Common myeloid progenitor, CD34-positive (primary cell): ENCODE measurements around the gene PROSER2.

Source experiments
- CTCF ChIA-PET: fragments of 350-600 bp; sonication (Branson Sonifier 250); formaldehyde crosslinking; loops from one replicate; lab custom pipeline; 2021; ENCODE audit warnings: antibody characterized with exemption; lab: Charles Lee
- POLR2A ChIA-PET: fragments of 350-600 bp; sonication (Branson Sonifier 250); formaldehyde crosslinking; loops from one replicate; lab custom pipeline; 2021; ENCODE audit warnings: antibody characterized with exemption; lab: Charles Lee
- DNase-seq, 3 donors: peaks; one replicate each; pipeline versions ENCODE4 v3.0.0 to v3.0.0-alpha.2; 2013
- H3K27ac ChIP-seq, 2 experiments: 1 replicate in 1 of 2; 2 replicates in 1 of 2; pipeline ENCODE4 v1.7.0; 2013; ENCODE audit warnings: inconsistent platforms in 2 of 2, low read length in 2 of 2, mild to moderate bottlenecking in 2 of 2, low read depth in 1 of 2, moderate library complexity in 1 of 2; ENCODE audit not compliant: severe bottlenecking in 2 of 2, insufficient read depth in 1 of 2, poor library complexity in 1 of 2
- H3K27me3 ChIP-seq, 5 experiments: replicated peaks in 2 of 5; 1 replicate in 3 of 5; 2 replicates in 2 of 5; pipeline versions ENCODE4 v1.6.1 to v1.7.0; 2013; ENCODE audit warnings: low read length in 4 of 5, mild to moderate bottlenecking in 2 of 5, moderate library complexity in 2 of 5, inconsistent platforms in 1 of 5; ENCODE audit not compliant: insufficient read depth in 5 of 5, control insufficient read depth in 4 of 5
- H3K36me3 ChIP-seq, 4 experiments: 1 replicate in 2 of 4; 2 replicates in 2 of 4; pipeline versions ENCODE4 v1.6.1 to v1.7.0; 2013; ENCODE audit warnings: low read length in 3 of 4, control low read depth in 1 of 4, mild to moderate bottlenecking in 1 of 4; ENCODE audit not compliant: control insufficient read depth in 4 of 4, insufficient read depth in 4 of 4
- H3K4me1 ChIP-seq, 4 experiments: 1 replicate in 3 of 4; 2 replicates in 1 of 4; pipeline versions ENCODE4 v1.6.1 to v1.7.1; 2013; ENCODE audit warnings: low read length in 3 of 4, mild to moderate bottlenecking in 3 of 4, control low read depth in 1 of 4, inconsistent platforms in 1 of 4, moderate library complexity in 1 of 4; ENCODE audit not compliant: control insufficient read depth in 4 of 4, insufficient read depth in 4 of 4; ENCODE audit errors: control extremely low read depth in 1 of 4
- H3K4me3 ChIP-seq, 7 experiments: 1 replicate in 4 of 7; 2 replicates in 3 of 7; pipeline versions ENCODE4 v1.5.1 to v1.7.0; 2013; ENCODE audit warnings: mild to moderate bottlenecking in 7 of 7, low read length in 6 of 7, moderate library complexity in 6 of 7, inconsistent platforms in 2 of 7, low read depth in 2 of 7, control low read depth in 1 of 7; ENCODE audit not compliant: insufficient read depth in 4 of 7, control insufficient read depth in 1 of 7; ENCODE audit errors: extremely low read depth in 1 of 7
- H3K9me3 ChIP-seq, 5 experiments: 1 replicate in 4 of 5; 2 replicates in 1 of 5; pipeline versions ENCODE4 v1.6.1 to v1.7.1; 2013; ENCODE audit warnings: low read length in 4 of 5, mild to moderate bottlenecking in 2 of 5, inconsistent platforms in 1 of 5, low read depth in 1 of 5, moderate library complexity in 1 of 5; ENCODE audit not compliant: control insufficient read depth in 4 of 5, insufficient read depth in 2 of 5; ENCODE audit errors: control extremely low read depth in 1 of 5
- WGBS: methylation state at CpG from one replicate; pipeline ENCODE4 v1.1.5; 2013; ENCODE audit not compliant: insufficient coverage; 5-methylcytosine and 5-hydroxymethylcytosine counted together

Gene PROSER2

DNA sequence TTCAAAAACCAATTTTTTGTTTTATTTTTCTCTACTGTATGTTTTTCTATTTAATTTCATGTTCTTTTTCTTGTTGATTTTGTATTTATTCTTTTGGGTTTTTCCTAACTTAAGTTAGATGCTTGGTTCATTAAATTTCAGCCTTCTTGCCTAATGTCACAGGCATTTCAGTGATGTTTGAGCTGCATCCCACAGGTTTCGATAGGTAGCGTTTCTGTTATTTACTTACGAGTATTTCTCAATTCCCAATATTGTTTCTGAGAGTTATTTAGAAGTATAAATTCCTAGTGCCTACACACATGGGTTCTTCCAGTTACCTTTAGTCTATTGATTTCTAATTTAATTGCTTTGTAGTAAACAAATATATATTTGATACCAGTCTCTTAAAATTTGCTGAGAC is 18.2 kb downstream of the PROSER2 start:
- POLR2A ChIA-PET = no interaction called here
- Histone ChIP-seq H3K36me3 (no peaks in the 10 kb centered on the region), H3K4me1 (peaks cover 0 to 5% (median 2%) of the 10 kb centered on the region in 4 experiments), H3K4me3 (no peak overlapping the region), H3K27me3 (no peaks in the 10 kb centered on the region), H3K9me3 (no peaks in the 10 kb centered on the region), H3K27ac (no peak overlapping the region)
- no CpG with 5 or more reads among the region's 3 CpGs for WGBS
- CTCF ChIA-PET = interaction anchor here (1.3 to 1.8 kb wide), 3 partner anchors 11 to 44 kb away, joined by 3 to 4 read pairs (median 3); no protein-coding TSS in a partner anchor
- no peak for DNase-seq

DNA sequence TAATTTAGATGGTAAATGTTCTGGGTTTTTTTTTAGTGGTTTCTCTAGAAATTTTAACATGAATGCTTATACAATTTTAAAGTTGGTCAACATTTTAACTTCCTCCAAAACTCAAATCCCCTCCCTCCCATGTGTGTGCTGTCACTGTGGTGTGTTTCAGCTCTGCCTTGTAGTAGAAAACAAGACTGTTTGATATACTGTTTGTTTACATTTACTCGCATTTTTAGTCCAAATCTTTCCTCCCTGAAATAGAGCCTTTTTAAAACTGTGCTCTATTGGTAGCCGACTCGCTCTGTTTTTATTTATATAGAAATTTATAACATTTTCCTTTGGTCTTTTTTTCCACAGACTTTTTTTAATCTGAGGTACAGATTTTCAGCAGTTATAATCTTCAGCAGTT is 19.3 kb downstream of the PROSER2 start:
- no peaks in the 10 kb centered on the region for H3K27me3 ChIP-seq
- no peak overlapping the region for H3K4me3 ChIP-seq
- no peaks in the 10 kb centered on the region for H3K36me3 ChIP-seq
- no peaks in the 10 kb centered on the region for H3K9me3 ChIP-seq
- peaks cover 0 to 5% (median 0%) of the 10 kb centered on the region in 4 experiments for H3K4me1 ChIP-seq
- POLR2A ChIA-PET = no interaction called here
- peak in 2 of 3 donors; percentile 35 to 50 for DNase-seq
- no CpG with 5 or more reads among the region's 3 CpGs for WGBS
- CTCF ChIA-PET = interaction anchor here (1.8 kb wide), 1 partner anchor 12 kb away, joined by 4 read pairs; no protein-coding TSS in a partner anchor
- no peak overlapping the region for H3K27ac ChIP-seq

DNA sequence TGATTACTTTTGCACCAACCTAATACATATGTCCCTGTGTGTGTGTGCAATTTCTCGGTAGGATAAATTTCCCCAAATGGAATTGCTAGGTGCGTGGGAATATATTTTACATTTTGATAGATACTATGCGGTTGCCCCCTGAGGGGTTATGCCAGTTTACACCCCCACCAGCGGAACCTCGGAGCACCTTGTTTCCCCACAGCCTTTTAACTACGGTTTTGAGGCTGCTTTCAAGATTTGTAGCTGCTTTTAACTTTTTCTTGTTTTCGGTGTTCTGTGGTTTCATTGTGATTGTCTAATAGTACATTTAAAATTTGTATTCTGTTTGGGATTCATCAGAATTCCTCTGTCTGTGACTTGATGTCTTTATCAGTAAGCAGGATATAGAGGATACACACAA is 22.0 kb downstream of the PROSER2 start:
- 100% methylated on average over 1 of the region's 7 CpGs for WGBS
- CTCF ChIA-PET = interaction anchor here (1.4 to 2.2 kb wide), 2 partner anchors 23 kb away, joined by 5 to 7 read pairs; no protein-coding TSS in a partner anchor
- POLR2A ChIA-PET = interaction anchor here (0.7 kb wide), 1 partner anchor 108 kb away, joined by 3 read pairs; no protein-coding TSS in a partner anchor
- Histone ChIP-seq H3K9me3 (no peaks in the 10 kb centered on the region), H3K4me1 (peaks cover 0 to 3% (median 0%) of the 10 kb centered on the region in 4 experiments), H3K36me3 (peaks cover 0 to 12% (median 1%) of the 10 kb centered on the region in 4 experiments), H3K4me3 (no peak overlapping the region), H3K27me3 (no peaks in the 10 kb centered on the region), H3K27ac (no peak overlapping the region)
- DNase-seq = no peak

DNA sequence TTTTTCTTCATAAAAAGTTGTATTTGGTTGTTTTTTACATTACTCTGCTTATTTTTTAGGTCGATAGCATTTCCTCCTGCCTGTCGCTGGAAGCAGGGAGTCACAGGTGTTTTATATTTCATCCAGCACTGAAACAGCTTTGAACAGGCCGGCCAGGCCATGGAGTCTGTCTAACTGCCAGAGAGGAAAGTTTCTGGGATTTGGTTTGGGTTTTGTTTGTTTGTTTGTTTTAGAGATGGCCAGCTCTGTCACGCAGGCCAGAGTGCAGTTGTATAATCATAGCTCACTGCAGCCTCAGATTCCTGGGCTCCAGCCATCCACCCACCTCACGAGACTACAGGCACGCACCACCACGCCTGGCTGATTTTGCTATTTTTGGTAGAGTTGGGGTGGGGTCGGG is 23.4 kb downstream of the PROSER2 start:
- POLR2A ChIA-PET = no interaction called here
- Histone ChIP-seq H3K4me3 (no peak overlapping the region), H3K36me3 (peaks cover 0 to 24% (median 3%) of the 10 kb centered on the region in 4 experiments), H3K4me1 (peaks cover 0 to 3% (median 0%) of the 10 kb centered on the region in 4 experiments), H3K27ac (no peak overlapping the region), H3K9me3 (no peaks in the 10 kb centered on the region), H3K27me3 (no peaks in the 10 kb centered on the region)
- CTCF ChIA-PET = interaction anchor here (0.6 to 1.4 kb wide), 3 partner anchors 21 to 50 kb away, joined by 3 to 5 read pairs (median 3); no protein-coding TSS in a partner anchor
- WGBS = 100% methylated on average over 3 of the region's 8 CpGs
- no peak for DNase-seq

DNA sequence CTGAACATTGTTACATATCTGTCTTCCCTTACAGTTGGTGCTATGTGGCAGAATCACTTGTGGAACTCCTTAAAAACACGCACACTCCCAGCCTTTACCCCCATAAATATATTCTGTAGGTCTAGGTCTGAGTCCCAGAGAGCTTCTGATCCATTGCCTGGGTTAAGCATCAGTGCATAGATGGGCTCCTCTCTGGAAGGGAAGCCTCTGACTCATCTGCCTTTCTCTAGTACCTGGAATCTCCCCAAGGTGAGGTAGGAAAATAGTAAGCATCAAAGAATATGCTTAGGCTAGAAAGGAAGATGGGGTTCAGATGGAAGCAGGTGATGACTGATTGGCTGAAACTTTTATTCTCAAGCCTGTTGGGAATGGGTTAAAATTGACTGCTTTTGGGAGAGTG is 26.1 kb downstream of the PROSER2 start:
- Histone ChIP-seq H3K36me3 (peaks cover 4 to 44% (median 22%) of the 10 kb centered on the region in 4 experiments), H3K4me1 (no peaks in the 10 kb centered on the region), H3K27me3 (no peaks in the 10 kb centered on the region), H3K4me3 (no peak overlapping the region), H3K27ac (no peak overlapping the region), H3K9me3 (no peaks in the 10 kb centered on the region)
- WGBS = no CpG with 5 or more reads among the region's 1 CpG
- no peak for DNase-seq
- ChIA-PET POLR2A (no interaction called here), CTCF (interaction anchor here (1.8 to 2.5 kb wide), 2 partner anchors 14 to 19 kb away, joined by 4 to 5 read pairs; no protein-coding TSS in a partner anchor)

DNA sequence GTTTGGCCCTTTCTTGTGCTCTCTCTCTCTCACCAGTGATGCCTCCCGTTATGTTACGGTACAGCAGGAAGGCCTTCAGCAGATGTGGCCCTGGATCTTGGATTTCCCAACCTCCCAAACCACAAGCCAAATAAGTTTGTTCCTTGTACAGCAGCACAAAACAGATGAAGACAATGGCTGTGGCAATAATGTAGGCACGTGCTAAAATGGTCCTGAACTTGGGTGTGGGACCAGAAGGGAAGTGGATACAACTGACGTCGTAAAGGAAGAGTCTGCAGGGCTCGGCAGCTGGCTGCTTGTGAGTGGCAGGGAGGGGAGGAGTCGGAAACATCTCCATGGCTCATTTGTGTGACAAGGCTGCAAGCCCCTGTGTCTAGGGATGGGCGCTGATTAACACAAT is 26.8 kb downstream of the PROSER2 start:
- CTCF ChIA-PET = interaction anchor here (1.8 to 2.5 kb wide), 2 partner anchors 14 to 20 kb away, joined by 4 to 5 read pairs; no protein-coding TSS in a partner anchor

DNA sequence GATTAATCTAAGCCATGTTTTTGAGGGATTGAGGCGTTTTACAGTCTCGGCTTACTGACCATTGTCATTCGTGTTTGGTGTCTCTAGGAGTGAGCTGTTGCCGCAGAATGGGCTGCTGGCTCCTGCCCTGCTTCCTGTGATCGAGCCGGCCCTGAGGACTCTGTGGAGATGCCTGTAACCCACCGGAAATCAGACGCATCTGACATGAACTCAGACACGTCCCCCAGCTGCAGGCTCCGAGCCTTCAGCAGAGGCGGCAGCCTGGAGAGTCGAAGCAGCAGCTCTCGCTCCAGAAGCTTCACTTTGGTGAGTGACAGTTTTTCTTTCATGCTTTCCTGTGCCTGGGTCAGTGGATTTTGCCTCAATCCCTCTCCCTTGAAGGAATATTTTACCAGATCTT is 28.8 kb downstream of the PROSER2 start:
- WGBS = 93% methylated on average over 13 of the region's 13 CpGs

More for the DNA sequence above, 26.8 kb downstream of the PROSER2 start:
- Histone ChIP-seq H3K36me3 (peaks cover 4 to 48% (median 22%) of the 10 kb centered on the region in 4 experiments), H3K27ac (no peak overlapping the region), H3K9me3 (no peaks in the 10 kb centered on the region), H3K4me3 (no peak overlapping the region), H3K27me3 (no peaks in the 10 kb centered on the region), H3K4me1 (no peaks in the 10 kb centered on the region)
- WGBS = 55% methylated on average over 7 of the region's 8 CpGs
- DNase-seq = peak in 2 of 3 donors; percentile 72 to 76
- POLR2A ChIA-PET = no interaction called here

More for the DNA sequence above, 28.8 kb downstream of the PROSER2 start:
- H3K36me3 ChIP-seq = peaks cover 9 to 60% (median 33%) of the 10 kb centered on the region in 4 experiments
- no peak overlapping the region for H3K27ac ChIP-seq
- H3K9me3 ChIP-seq = no peaks in the 10 kb centered on the region
- no peak overlapping the region for H3K4me3 ChIP-seq
- H3K4me1 ChIP-seq = no peaks in the 10 kb centered on the region
- DNase-seq = no peak
- POLR2A ChIA-PET = no interaction called here
- H3K27me3 ChIP-seq = no peaks in the 10 kb centered on the region
- CTCF ChIA-PET = interaction anchor here (2.2 kb wide), 1 partner anchor 9 kb away, joined by 7 read pairs; no protein-coding TSS in a partner anchor
